Mucosa of descending colon (tissue), 3 donors: Measurements from ENCODE around the gene JADE1. TPM values are rescaled to one million over a fixed set of nuclear protein-coding genes. Genes with fewer than 3 reads are reported as not detected.

Experiments used
- ATAC-seq: fragments of 200-7000 bp; cut with Tn5 transposase; one replicate; pipeline ENCODE4 v1.9.1; 2020; ENCODE audit warnings: mild to moderate bottlenecking, moderate library complexity
- DNase-seq, 3 donors: peaks; one replicate each; pipeline ENCODE4 v3.0.0-alpha.2; 2020
- H3K36me3 ChIP-seq: fragments of 200-600 bp; one replicate; pipeline ENCODE4 v1.8.0; 2021; ENCODE audit warnings: low read depth, mild to moderate bottlenecking
- H3K4me1 ChIP-seq: fragments of 200-600 bp; one replicate; pipeline ENCODE4 v1.8.0; 2021; ENCODE audit warnings: low read depth, mild to moderate bottlenecking
- H3K4me3 ChIP-seq: fragments of 200-600 bp; one replicate; pipeline ENCODE4 v1.8.0; 2021; ENCODE audit warnings: mild to moderate bottlenecking
- H3K9me3 ChIP-seq: fragments of 200-600 bp; one replicate; pipeline ENCODE4 v1.8.0; 2021; ENCODE audit warnings: mild to moderate bottlenecking
- CTCF ChIP-seq: fragments of 200-600 bp; IDR thresholded peaks from one replicate; pipeline ENCODE4 v1.8.0; 2022; ENCODE audit warnings: antibody characterized with exemption, mild to moderate bottlenecking
- intact Hi-C, 2 donors: fragments of 100-400 bp; cut with DNase I in 1 of 2; cut with micrococcal nuclease in 1 of 2; formaldehyde crosslinking; loops; one replicate each; pipeline versions ENCODE4 v1.11.0 to v1.11.1; 2022; cut with DNase I, micrococcal nuclease
- total RNA-seq, 3 donors: library from RNA; stranded (reverse); fragmentation: NEBNext Ultra II Directional in 2 of 3; extraction: Animal tissue kit (Norgen Biotek cat#: 25700) in 2 of 3; gene quantifications; one replicate each; pipeline versions ENCODE4 v1.2.1 to v1.2.4, GENCODE V29; 2021 to 2023
- donor health status: DM: no; HTN: no; CAD: no; lungs with moderate emphysema.
- donor health status: DM: no; HTN: no; CAD: no.
- donor health status: DM: no; HTN: yes; CAD: no.

The JADE1 gene
- total RNA-seq, 3 donors from 2014 or later: 8.5 to 30.9 (median 10.8) TPM

DNA sequence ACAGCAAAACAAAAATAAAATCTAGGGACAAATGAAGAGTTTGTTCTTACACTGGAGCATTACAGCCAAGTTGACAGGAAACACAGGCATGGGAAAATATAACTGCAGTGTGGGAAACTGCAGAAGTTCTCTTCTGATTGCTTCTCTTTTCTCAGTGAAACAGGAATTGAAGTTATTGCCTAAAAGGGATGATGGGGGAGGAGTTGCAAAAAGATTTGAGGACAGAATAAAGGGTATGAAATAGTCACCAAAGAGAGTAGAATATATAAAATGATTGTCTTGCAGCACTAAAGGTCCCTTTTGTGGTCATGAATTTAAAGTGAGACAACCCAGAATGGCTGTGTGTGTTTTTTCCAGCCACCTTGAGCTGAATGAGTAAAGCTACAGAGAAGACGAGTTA lies 103.7 kb downstream of the JADE1 start:
- H3K9me3 ChIP-seq: no peaks in the 10 kb centered on the region
- no peak for TF ChIP-seq CTCF
- no peak overlapping the region for H3K4me3 ChIP-seq
- H3K4me1 ChIP-seq: no peaks in the 10 kb centered on the region
- ATAC-seq (no peak), DNase-seq (no peak)
- no peaks in the 10 kb centered on the region for H3K36me3 ChIP-seq
- intact Hi-C loops: no loop called here

DNA sequence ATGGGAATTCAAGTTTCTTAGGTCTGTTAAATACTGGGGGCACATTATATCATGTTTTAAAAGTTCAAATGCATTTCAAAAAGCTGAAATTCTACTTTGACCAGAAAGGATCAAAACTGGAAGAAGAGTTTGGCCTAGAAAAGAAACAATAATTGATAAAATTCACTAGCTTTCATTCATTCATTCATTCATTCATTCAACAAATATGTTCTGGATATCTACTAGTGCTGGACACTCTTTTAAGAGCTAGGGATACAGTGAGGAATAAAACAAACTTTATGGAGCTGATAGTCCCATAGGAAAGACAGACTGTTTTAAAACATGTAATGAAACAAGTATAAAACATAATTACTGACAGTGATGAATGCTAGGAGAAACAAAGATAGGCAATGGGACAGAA lies 106.0 kb downstream of the JADE1 start:
- H3K9me3 ChIP-seq: no peaks in the 10 kb centered on the region
- H3K4me3 ChIP-seq: no peak overlapping the region
- no peaks in the 10 kb centered on the region for H3K36me3 ChIP-seq
- intact Hi-C loops: no loop called here
- H3K4me1 ChIP-seq: no peaks in the 10 kb centered on the region
- no peak for TF ChIP-seq CTCF
- no peak for DNase-seq
- no peak for ATAC-seq

DNA sequence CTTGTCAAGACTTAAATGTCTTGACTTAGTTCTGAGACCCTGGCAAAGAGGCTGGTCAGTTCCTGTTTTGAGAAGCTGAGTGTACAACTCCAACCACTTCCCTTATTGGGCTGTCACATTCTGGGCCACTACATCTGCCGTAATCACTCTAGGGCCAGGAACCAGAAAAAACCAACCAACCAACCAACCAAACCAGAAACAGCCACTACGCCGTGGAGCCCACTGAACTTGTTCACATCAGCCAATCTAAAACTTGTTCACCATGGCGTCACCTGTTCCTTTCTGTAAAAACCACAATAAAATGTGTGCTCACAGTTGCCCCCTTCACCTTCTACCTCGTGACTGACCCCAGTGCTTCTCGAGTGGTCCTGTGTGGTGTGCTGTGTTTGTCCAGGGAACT lies 107.3 kb downstream of the JADE1 start:
- Histone ChIP-seq H3K4me3 (no peak overlapping the region), H3K9me3 (no peaks in the 10 kb centered on the region), H3K36me3 (no peaks in the 10 kb centered on the region), H3K4me1 (no peaks in the 10 kb centered on the region)
- peak; percentile 71 for ATAC-seq
- intact Hi-C loops: no loop called here
- TF ChIP-seq CTCF: no peak
- peak in 1 of 3 donors; percentile 30 for DNase-seq

DNA sequence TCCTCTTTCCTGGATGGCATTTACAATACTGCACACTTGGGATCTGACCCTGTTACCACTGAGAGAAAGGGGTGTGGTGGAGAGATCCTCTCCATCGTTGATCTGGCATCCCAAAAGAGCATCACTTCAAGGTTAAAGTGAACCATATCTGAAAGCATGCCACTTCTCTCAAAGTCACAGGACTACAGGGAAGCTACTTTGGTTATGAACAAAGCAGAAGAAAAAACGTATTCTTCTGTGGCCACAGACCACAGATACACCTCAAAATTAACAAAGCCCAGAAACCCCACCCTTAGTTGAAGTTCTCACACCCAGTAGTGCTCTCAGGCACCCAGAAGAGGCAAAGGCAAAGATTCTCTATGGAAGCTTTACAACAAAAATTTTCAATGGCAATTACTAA lies 108.3 kb downstream of the JADE1 start:
- Histone ChIP-seq H3K9me3 (no peaks in the 10 kb centered on the region), H3K4me1 (no peaks in the 10 kb centered on the region), H3K36me3 (no peaks in the 10 kb centered on the region), H3K4me3 (no peak overlapping the region)
- intact Hi-C loops: no loop called here
- no peak for DNase-seq
- TF ChIP-seq CTCF: no peak
- peak; percentile 35 for ATAC-seq

DNA sequence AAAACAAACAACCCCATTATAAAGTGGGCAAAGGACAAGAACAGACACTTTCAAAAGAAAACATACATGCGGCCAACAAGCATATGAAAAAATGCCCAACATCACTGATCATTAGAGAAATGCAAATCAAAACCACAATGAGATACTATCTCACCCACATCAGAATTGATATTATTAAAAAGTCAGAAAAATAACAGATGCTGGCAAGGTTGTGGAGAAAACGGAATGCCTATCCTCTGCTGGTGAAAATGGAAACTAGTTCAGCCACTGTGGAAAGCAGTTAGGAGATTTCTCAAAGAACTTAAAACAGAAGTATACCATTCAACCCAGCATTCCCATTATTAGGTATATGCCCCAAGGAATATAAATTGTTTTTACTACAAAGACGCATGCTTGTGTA lies 112.5 kb downstream of the JADE1 start:
- DNase-seq: no peak
- Histone ChIP-seq H3K9me3 (no peaks in the 10 kb centered on the region), H3K36me3 (no peaks in the 10 kb centered on the region), H3K4me3 (no peak overlapping the region), H3K4me1 (no peaks in the 10 kb centered on the region)
- intact Hi-C loops: no loop called here
- no peak for ATAC-seq
- TF ChIP-seq CTCF: no peak
